Stimulated activated CD8-positive, alpha-beta memory T cell treated with anti-CD3 and anti-CD28 coated beads, Interleukin-7, amount 100 ng/mL, for 48 hours (primary cell): Measurements from ENCODE around the gene MYO15B.

Experiments
- DNase-seq, 2 donors: peaks; one replicate each; pipeline ENCODE4 v3.0.0-alpha.2; 2020; ENCODE audit warnings: low read depth in 1 of 2; ENCODE audit errors: extremely low read depth in 1 of 2

The MYO15B gene

DNA sequence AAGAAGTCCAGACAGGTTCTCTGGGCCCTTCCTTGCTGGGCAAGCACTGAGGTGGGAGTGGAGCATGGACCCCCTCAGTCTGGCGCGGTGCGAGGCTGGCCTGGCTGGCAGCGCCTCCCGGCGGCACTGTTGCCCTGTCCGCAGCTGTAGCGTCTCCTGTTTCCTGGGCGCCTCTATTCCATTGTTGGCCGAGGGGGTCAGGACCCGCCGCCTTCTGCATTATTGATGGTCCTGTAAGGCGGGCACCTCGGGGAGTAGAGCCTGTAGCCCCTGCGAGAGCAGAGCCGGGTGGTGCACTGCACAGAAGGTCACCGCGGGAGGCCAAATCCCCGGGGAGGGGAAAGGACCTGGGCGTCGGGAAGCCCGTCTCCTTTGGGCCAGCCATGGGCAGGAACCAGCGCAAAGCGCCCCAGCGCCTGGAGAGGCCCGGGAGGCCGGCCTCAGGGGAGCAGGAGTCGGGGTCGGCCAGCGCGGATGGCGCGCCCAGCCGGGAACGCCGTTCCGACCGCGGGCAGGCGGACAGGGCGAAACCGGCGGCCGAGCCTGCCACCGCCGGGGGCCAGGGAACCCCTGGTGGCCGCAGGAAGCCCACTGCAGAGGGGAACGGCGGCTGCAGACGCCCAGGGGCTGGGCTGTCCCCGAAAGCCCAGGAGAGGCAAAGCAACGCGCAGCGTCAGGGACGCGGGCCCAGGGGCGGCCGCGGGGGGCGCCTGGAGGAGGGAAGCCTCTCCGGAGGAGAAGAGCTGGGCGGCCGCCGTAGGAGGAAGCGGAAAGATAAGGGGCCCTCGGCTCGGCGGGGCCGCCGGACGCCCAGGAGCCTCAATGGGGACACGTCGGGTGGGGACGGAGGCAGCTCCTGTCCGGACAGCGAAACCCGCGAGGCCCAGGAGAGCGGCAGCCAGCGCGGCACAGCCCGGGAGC lies at the start of gene MYO15B:
MYO15B (plus strand) TSS at position 126 of the 921 bp plus-strand sequence; CDS start at position 384, 258 bp downstream.
- DNase-seq, result peak; percentile 40

- DNase-seq, result no peak
Observed at GRCh38 chr17:75539967-75540729, 47.5 kb upstream of the MYO15B start.

GRCh38 chr17:75540923-75541503 lies 46.6 kb upstream of the MYO15B start:
- DNase-seq, result no peak

GRCh38 chr17:75542229-75542628 lies 45.4 kb upstream of the MYO15B start:
- no peak for DNase-seq

DNA sequence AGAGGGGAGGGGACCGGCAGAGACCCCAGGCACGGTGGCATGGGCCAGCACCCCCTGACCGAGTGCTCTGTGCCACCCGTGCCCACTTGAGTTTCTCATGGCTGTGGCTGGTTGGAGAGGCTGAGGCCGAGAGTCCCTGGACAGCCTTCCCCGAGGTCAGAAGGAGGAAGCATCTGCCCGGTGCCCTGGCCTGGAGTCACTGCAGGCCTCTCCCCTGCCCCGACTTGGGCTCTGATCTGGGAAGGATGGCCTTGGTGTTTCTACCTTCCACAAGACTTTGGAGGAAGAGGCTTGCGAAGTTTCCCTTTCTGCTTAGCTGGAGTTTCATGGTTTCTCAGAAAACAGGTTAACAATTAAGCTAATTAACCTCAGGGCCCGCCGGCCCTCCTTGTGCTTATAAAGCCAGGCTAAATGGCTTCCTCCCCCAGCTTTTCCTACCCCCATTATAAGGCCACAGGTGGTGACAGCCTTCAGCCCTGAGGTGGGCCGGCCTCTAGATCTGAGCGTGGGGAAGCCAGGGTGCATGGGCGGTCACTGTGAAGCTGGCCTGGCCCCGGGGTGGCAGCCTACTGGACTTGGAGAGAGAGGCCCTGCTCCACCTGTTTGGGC lies 44.8 kb upstream of the MYO15B start:
- DNase-seq, result no peak

DNA sequence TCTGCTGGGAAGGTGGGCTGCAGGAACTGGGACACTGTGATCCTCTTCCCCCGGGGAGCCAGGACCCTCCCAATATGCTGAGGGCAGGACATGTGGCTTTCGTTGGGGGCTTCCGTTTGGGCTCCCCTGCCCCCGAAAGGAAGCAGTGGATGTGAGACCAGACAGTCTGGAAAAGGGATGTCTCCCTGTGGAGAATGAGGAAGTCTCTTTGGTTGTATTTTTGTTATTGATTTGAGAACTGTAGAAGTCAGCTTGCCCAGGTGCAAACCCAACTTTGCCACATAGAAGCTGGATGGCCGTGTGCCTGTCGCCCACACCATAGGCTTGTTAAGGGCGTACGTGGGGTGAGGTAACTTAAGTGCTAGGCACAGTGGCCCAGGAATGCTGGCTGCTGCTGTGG lies 43.4 kb upstream of the MYO15B start:
- DNase-seq, result no peak

DNA sequence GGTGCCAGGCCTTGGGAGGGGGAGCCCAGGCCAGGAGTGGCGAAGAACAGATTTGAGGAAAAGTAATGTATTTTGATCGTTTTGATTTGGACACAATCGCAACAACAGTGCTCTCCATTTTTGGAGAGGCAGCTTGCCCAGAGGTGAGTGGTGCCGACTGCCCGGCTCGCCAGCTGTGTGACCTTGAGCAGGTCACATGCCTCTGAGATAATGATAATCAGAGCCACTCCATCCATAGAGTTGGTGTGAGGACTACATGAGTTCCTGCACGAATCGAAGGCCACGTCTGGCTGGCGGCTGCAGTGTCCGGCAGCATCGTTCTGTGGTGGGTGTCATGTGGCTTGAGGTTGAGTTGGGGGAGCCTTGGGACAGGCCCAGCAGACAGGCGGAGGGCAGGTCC lies 41.4 kb upstream of the MYO15B start:
- DNase-seq, result no peak

DNA sequence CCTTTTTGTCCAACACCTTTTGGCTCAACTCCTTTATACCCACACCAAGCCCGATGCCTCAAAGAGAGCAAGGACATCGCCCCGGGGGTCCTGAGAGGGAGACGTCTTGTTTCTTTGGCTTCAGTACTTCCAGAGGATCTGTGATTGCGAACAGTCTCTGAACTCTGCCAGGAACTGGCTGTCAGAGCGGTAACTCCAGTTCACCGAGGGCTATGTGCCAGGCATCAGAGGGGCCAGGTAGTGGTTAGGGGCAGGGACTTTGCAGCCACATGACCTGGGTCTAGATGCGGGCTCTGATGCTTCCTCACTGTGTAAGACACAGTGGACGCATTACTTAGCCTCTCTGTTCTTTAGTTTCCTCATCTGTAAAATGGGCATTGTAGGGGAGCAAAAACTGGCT lies 40.5 kb upstream of the MYO15B start:
- DNase-seq, result no peak

GRCh38 chr17:75548813-75549212 lies 38.8 kb upstream of the MYO15B start:
- no peak for DNase-seq

GRCh38 chr17:75549246-75550138 lies 38.1 kb upstream of the MYO15B start:
- no peak for DNase-seq

- DNase-seq, result no peak
Observed at GRCh38 chr17:75550139-75550465, 37.5 kb upstream of the MYO15B start.

- DNase-seq, result no peak
Observed at GRCh38 chr17:75551266-75551665, 36.3 kb upstream of the MYO15B start.

DNA sequence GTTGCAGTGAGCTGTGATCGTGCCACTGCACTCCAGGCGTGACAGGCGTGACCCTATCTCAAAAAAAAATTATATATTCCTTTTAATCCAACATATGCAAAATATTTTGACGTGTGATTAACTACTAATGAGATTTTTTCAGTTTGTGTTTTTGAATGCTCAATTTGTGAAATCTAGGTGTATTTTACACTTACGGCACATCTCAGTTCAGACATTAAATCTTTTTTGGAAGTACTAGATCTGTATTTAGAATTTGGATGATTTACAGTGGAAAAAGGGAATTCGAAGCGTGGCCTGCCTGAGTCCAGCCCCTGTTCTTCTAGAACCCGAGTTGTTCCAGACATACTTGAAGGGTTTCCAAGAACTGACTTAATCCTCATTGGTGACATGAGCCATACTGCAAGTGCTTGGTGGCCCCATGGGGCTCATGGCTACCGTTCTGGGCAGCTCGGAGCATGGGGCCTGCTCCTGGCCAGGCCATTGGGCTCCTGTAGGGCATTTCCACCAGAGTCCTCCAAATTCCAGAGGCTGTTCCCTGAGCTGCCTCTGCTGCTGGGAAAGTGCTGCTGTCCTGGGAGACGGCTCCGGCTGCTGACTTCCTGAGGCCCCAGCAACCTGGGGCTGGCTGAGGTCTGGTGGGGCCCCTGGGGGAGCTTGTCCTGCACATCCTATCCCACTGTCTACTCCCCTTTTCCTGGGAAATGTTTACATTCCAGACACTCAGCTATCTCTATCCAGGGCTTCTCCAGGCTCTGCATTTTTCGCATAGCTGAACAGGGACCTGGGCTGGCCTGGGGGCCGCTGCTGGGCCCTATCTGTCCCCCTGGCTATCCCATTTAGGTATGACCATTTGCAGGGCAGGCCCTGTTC lies 34.9 kb upstream of the MYO15B start:
- DNase-seq, result no peak

- DNase-seq, result no peak
Observed at GRCh38 chr17:75553295-75554110, 34.1 kb upstream of the MYO15B start.

DNA sequence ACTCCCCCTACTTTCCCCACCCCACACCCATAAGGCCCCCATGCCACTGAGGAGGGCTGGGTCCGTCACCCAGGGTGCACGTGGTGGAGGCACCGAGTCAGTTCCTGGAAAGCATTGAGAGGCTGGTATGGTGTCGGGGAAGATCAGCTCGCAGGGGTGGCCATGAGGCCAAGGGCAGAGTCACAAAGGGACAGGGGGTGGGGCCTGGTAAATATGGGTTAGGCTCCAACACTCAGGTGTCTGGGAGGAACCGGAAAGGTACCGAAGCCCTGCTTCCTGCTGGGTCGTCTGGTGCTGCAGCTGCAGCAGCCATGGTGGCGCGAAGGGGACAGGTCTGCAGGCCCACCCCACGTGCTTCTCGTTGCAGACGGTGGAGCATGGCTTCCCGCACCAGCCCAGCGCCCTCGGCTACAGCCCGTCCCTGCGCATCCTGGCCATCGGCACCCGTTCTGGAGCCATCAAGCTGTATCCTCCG lies 31.9 kb upstream of the MYO15B start:
- no peak for DNase-seq

DNA sequence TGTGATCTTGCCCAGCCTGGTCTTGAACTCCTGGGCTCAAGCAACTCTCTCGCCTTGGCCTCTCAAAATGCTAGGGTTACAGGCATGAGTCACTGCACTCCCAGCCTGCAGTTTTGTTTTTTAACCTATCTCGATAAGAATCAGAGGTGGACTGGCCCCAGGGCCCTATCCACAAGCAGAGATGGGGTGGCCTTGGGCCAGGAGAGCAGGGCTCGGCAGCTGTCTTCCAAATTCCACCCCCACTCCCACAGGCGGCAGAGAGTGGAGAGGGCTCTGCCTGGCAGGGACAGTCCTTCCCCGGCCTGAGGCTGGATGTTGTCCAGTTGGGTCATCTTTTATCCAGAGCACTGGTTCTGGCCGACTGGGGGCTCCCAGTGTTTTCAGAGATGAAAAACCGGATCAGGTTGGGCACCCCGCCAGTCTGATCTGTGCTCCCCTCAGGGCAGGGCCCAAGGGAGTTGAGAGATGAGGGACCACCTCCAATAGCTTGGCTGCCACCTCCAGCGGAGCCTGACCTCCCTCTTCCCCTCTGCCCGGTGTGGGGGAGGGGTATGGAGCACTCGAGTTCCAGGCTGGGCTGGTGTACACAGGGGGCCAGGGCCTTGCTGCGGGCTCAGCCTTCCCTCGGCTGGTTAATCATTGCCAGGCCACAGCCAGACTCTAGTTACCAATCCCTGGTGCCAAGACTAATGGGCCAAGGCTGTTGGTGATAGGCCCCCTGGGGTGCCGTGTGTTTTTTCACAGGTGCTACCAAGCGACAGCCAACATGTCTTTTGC lies 30.3 kb upstream of the MYO15B start:
- no peak for DNase-seq

DNA sequence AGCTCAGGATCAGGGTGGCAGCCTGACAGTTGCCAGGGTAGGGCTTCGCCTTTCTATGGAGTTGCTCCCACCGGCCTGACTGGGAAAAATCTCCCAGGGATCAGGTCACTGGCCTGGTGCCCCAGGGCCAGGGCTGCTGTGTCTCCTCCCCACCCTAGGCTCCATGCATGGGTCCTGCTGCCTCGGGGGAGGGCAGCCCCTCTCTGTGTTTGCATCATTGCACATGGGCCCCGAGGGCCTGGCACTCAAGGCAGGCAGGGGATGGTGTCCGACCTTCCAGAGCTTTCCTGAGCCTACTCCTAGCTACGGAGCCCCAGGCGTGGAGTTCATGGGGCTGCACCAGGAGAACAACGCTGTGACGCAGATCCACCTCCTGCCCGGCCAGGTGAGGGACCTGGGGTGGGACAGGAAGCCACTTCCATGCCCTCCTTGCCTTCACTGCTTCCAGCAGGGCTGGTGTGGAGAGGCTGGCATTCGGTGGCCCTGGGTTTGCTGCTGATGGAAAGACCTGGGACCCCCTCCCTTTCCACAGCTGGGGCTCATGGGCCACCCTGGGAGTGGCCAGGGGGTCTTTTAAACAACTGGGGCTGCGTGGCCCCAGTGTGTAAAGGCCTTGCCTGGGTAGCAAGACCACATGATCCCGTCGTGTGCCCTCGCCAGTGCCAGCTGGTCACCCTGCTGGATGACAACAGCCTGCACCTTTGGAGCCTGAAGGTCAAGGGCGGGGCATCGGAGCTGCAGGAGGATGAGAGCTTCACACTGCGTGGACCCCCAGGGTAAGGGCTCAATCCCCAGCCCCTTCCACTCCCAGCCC lies 29.5 kb upstream of the MYO15B start:
- no peak for DNase-seq
